ENCODE measurements around the gene ZNF264. TPM values are rescaled to one million over a fixed set of nuclear protein-coding genes. Genes with fewer than 3 reads are reported as not detected.
"Not testable (repeated sequence)": the region's sequence is repeated elsewhere in the genome, so short reads cannot be mapped to it uniquely, and the experiment has no call there.

ZNF264 gene
- polyA plus RNA-seq, 3 donors: 2.7 to 12.6 (median 4.6) TPM

DNA sequence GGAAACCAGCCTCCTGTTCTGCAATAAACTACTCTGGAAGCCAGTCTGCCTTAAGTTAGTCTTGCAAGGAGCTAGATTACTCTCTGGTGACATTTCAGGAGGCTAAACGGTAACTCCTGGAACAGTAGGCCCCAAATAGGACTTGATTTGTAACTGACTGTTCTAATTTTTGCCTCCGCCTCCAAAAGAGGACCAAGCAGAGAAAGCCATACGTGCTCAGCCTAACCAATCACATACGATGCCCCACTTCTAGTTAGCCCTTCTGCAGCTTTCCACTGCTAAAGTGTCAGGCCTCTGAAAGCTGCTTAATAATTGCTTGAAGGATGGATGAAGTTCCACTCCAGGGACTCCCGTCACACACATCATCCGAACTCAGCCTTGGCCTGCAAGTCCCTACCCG, 49.9 kb downstream of the ZNF264 start:
- WGBS, 3 donors: 8 to 21% (median 18%) methylated on average over 7 of the region's 7 CpGs
- no peak overlapping the region for H3K27ac ChIP-seq (ENCODE audit: low read depth, low read length)

- WGBS, 3 donors: 93 to 97% (median 93%) methylated on average over 5 of the region's 5 CpGs
- H3K27ac ChIP-seq (ENCODE audit: low read depth, low read length): no peak overlapping the region
These were observed 51.5 kb downstream of the ZNF264 start for GRCh38 chr19:57242821-57243220.

DNA sequence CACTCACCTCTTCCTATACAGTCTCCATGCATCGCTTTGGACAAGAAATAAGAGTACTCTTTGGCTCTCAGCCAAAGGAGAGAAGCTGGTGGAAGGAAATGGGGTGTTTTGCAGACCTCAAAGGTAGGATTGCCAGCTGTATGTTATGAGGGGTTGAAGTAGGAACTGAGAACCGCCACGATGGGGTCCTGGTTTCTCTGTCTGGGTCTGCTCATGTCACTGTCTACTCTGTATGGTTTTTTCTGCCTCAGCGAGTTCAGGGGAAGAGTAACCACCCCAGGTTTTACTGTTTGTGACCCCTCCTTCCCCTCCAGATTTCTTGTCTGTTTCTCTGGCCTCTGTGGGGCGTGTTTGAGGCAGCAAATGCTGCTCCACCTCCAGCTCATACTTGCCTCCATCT, 53.2 kb downstream of the ZNF264 start:
- 78 to 91% (median 91%) methylated on average over 5 of the region's 5 CpGs for WGBS, 3 donors
- H3K27ac ChIP-seq (ENCODE audit: low read depth, low read length): no peak overlapping the region

DNA sequence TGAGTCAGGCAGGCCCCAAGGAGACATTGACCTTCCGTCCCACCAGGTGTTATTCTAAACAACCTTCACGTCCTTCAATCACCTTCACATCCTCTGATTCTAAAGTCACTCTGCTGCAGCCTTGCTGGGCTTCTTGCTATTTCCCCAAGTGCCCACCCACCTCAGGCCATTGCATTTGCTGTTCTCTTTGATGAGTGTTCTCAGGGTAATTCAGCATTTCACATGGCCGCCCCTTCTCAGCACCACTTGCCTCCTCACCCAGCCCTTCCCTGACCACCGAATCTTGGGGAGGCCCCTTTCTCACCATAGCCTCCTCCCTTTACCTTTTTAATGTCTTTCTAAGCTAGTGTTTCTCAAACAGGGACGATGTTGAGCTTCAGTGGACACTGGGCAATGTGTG, 53.8 kb downstream of the ZNF264 start:
- 92 to 95% (median 94%) methylated on average over 5 of the region's 5 CpGs for WGBS, 3 donors

GRCh38 chr19:57245959-57246358, 54.7 kb downstream of the ZNF264 start:
- WGBS, 3 donors: 85 to 90% (median 87%) methylated on average over 6 of the region's 6 CpGs
- no peak overlapping the region for H3K27ac ChIP-seq (ENCODE audit: low read depth, low read length)

More for the DNA sequence above, 53.8 kb downstream of the ZNF264 start:
- no peak overlapping the region for H3K27ac ChIP-seq (ENCODE audit: low read depth, low read length)

DNA sequence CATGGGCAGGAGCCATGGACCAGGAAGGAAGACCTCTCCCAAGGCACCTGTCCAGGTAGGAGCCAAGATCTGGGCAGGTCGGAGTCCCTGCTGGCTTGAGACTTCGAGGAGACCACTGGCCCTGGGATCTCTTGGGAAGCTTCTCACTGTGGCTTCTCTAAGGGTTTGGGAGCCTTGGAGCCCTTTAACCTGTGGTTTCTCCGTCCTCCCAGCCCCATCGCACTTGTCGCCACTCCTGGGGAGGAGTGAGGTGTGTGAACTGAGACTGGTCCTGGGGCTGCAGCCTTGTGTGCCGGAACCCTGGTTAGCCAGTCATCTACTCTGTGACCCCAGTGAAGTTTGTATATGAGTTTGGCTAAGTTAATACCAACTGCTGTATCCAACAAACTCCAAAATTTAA, 57.3 kb downstream of the ZNF264 start:
- 83 to 99% (median 90%) methylated on average over 6 of the region's 6 CpGs for WGBS, 3 donors
- H3K27ac ChIP-seq (ENCODE audit: low read depth, low read length): no peak overlapping the region

DNA sequence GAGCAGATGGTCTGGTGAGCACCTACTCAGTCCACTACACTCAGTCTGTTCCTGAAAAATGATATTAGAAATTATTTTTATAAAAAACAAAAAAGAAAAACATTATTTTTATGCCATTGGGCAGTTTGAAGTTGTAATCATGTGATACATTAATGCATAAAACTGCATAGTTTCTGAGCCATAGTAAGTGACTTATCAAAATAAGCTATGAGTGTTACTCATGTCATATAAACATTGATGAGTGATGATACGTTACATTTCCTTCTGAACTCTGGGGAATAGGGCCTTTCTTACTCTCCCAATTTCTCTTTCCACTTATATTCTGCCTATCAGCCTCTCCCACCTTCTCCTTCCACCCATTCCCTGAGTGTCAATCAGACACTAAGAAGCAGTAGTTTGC, 58.0 kb downstream of the ZNF264 start:
- WGBS, 3 donors: 56 to 93% (median 83%) methylated on average over 1 of the region's 1 CpG
- no peak overlapping the region for H3K27ac ChIP-seq (ENCODE audit: low read depth, low read length)

DNA sequence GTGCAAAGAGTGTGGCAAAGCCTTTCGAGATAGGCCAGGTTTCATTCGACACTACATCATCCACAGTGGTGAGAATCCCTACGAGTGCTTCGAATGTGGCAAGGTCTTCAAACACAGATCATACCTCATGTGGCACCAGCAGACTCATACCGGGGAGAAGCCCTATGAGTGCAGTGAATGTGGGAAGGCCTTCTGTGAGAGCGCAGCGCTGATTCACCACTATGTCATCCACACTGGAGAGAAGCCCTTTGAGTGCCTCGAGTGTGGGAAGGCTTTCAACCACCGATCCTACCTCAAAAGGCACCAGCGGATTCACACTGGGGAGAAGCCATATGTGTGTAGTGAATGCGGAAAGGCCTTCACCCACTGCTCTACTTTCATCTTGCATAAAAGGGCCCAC, 62.5 kb downstream of the ZNF264 start:
- 95 to 96% (median 96%) methylated on average over 11 of the region's 11 CpGs for WGBS, 3 donors
- not testable (repeated sequence) for H3K27ac ChIP-seq (ENCODE audit: low read depth, low read length)

- WGBS, 3 donors: 90 to 94% (median 91%) methylated on average over 3 of the region's 3 CpGs
These were observed 70.7 kb downstream of the ZNF264 start for GRCh38 chr19:57262044-57262443.

GRCh38 chr19:57263244-57263741, 72.0 kb downstream of the ZNF264 start:
- 85 to 97% (median 89%) methylated on average over 1 of the region's 1 CpG for WGBS, 3 donors
- H3K27ac ChIP-seq (ENCODE audit: low read depth, low read length): no peak overlapping the region

More at GRCh38 chr19:57262044-57262443, 70.7 kb downstream of the ZNF264 start:
- H3K27ac ChIP-seq (ENCODE audit: low read depth, low read length): no peak overlapping the region

- 81 to 89% (median 87%) methylated on average over 3 of the region's 3 CpGs for WGBS, 3 donors
- no peak overlapping the region for H3K27ac ChIP-seq (ENCODE audit: low read depth, low read length)
These were observed 76.0 kb downstream of the ZNF264 start for GRCh38 chr19:57267291-57267690.

- H3K27ac ChIP-seq (ENCODE audit: low read depth, low read length): no peak overlapping the region
- WGBS, 3 donors: 76 to 87% (median 84%) methylated on average over 4 of the region's 4 CpGs
These were observed 78.4 kb downstream of the ZNF264 start for GRCh38 chr19:57269515-57270250.

DNA sequence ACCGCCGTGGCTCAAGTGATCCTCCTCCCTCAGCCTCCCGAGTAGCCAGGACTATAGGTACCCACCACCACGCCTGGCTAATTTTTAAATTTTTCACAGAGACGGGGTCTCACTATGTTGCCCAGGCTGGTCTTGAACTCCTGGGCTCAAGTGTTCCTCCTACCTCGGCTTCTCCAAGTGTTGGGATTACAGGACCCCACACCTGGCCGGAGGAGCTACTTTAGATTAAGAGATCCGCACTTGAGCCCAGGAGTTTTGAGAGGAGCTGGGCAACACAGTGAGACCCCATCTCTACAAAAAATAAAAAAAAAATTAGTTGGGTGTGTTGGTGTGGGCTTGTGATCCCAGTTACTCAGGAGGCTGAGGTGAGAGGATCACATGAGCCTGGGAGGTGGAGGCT, 80.0 kb downstream of the ZNF264 start:
- no peak overlapping the region for H3K27ac ChIP-seq (ENCODE audit: low read depth, low read length)
- 97 to 99% (median 97%) methylated on average over 8 of the region's 8 CpGs for WGBS, 3 donors

Other genes starting within 250 kb of the ZNF264 start
- not detected for gene USP29, start 71.5 kb upstream of the ZNF264 start, polyA plus RNA-seq
- gene ZIM3, start 46.3 kb upstream of the ZNF264 start, polyA plus RNA-seq: not detected
- not detected for gene DUXA, start 24.0 kb upstream of the ZNF264 start, polyA plus RNA-seq
- 1 to 10 TPM in 1 of 3 donors, under 1 TPM in 2; 0.36 to 2.0 (median 0.94) TPM for gene AURKC, start 39.5 kb downstream of the ZNF264 start, polyA plus RNA-seq
- gene ZNF805, start 49.1 kb downstream of the ZNF264 start, polyA plus RNA-seq: 1 to 10 TPM in 2 of 3 donors, under 1 TPM in 1; 0.90 to 1.4 (median 1.1) TPM
- 1 to 10 TPM in 2 of 3 donors, under 1 TPM in 1; 0.39 to 3.0 (median 1.9) TPM for gene ZNF460, start 89.0 kb downstream of the ZNF264 start, polyA plus RNA-seq
- 1 to 10 TPM in 1 of 3 donors, under 1 TPM in 2; 0.63 to 1.6 (median 0.97) TPM for gene ZNF543, start 129.0 kb downstream of the ZNF264 start, polyA plus RNA-seq
- gene ZNF304, start 159.8 kb downstream of the ZNF264 start, polyA plus RNA-seq: 1 to 10 TPM; 1.7 to 2.3 (median 1.8) TPM
- 10 to 100 TPM in 2 of 3 donors, 1 to 10 TPM in 1; 8.9 to 23.1 (median 14.0) TPM for gene TRAPPC2B, start 172.1 kb downstream of the ZNF264 start, polyA plus RNA-seq
- 1 to 10 TPM in 1 of 3 donors, under 1 TPM in 2; 0.54 to 1.1 (median 0.72) TPM for gene ZNF547, start 172.1 kb downstream of the ZNF264 start, polyA plus RNA-seq
- gene ZNF548, start 198.4 kb downstream of the ZNF264 start, polyA plus RNA-seq: 1 to 10 TPM; 3.9 to 6.1 (median 6.1) TPM
- gene ZNF17, start 219.7 kb downstream of the ZNF264 start, polyA plus RNA-seq: 1 to 10 TPM; 2.0 to 3.1 (median 2.2) TPM
- gene ZNF749, start 243.8 kb downstream of the ZNF264 start, polyA plus RNA-seq: 1 to 10 TPM; 1.8 to 7.4 (median 7.0) TPM